Neural progenitor cell (in vitro differentiated cells): ENCODE data around the gene ZNF382.

Source experiments
- CTCF ChIP-seq: fragments of 200-600 bp; sonication (generic); IDR thresholded peaks from 2 replicates; pipeline ENCODE4 v1.5.1; 2017; ENCODE audit warnings: antibody characterized with exemption, mild to moderate bottlenecking
- EZH2 ChIP-seq: fragments of 200-600 bp; sonication (generic); IDR thresholded peaks from 2 replicates; pipeline ENCODE4 v1.6.1; 2017; ENCODE audit warnings: antibody characterized with exemption, mild to moderate bottlenecking, moderate library complexity
- EZH2phosphoT487 ChIP-seq: fragments of 200-600 bp; sonication (generic); IDR thresholded peaks from 2 replicates; pipeline ENCODE4 v1.6.1; 2017; ENCODE audit warnings: antibody characterized with exemption

DNA sequence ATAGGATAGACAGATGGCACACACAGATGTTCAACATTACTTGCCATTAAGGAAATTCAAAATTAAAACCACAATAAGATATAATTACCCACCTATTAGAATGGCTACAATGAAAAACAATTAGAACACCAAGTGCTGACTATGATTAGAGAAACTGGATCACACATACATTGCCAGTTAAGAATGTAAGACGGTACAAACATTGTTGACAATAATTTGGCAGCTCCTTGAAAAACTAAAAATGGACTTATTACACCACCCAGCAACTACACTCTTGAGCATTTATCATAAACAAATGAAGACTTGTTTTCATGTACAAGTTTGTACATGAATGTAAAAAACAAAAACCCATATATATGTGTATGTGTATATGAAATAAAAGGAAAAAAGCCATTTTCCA, 47.8 kb downstream of the ZNF382 start:
- no peak for TF ChIP-seq CTCF
- no peak for TF ChIP-seq EZH2phosphoT487
- no peak for TF ChIP-seq EZH2
